Measurements from ENCODE around the gene DNMT1.
"Not testable (repeated sequence)": the region's sequence is repeated elsewhere in the genome, so short reads cannot be mapped to it uniquely, and the experiment has no call there.

DNA sequence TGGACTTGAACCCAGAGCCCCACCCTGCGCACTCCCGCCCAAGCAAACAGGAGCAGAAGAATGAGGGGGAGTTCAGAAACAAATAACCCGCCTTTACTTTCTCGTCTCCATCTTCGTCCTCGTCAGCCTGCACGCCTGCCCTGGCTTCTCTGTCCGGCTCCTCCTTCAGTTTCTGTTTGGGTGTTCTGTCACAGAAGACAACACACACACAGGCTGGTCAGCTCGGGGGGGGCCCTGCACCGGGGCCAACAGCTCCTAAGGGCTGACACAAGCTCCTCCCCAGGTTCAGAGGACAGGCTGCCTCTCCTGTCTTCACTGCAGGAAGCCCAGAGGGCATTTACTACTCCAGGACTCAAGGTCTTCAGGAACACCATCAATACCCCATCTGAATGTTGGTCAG, 28.3 kb downstream of the DNMT1 start:
- not testable (repeated sequence) for TF ChIP-seq ZFP3 (CRISPR knock-in tag; IDR thresholded peaks at IDR 0.05); OSR1 (CRISPR knock-in tag; IDR thresholded peaks at IDR 0.05); ZNF70 (CRISPR knock-in tag; IDR thresholded peaks at IDR 0.05); RARB (CRISPR knock-in tag; IDR thresholded peaks at IDR 0.05); ISL1 (CRISPR knock-in tag; IDR thresholded peaks at IDR 0.05); CSRNP3 (CRISPR knock-in tag; IDR thresholded peaks at IDR 0.05); ARNTL (CRISPR knock-in tag; IDR thresholded peaks at IDR 0.05; ENCODE audit: borderline replicate concordance, low read depth); ZFP30 (CRISPR knock-in tag; IDR thresholded peaks at IDR 0.05); SNAI2 (CRISPR knock-in tag; IDR thresholded peaks at IDR 0.05); GLIS3 (CRISPR knock-in tag; IDR thresholded peaks at IDR 0.05); TCF4 (CRISPR knock-in tag; IDR thresholded peaks at IDR 0.05; ENCODE audit: borderline replicate concordance)
- TF ChIP-seq, protein P1, sequence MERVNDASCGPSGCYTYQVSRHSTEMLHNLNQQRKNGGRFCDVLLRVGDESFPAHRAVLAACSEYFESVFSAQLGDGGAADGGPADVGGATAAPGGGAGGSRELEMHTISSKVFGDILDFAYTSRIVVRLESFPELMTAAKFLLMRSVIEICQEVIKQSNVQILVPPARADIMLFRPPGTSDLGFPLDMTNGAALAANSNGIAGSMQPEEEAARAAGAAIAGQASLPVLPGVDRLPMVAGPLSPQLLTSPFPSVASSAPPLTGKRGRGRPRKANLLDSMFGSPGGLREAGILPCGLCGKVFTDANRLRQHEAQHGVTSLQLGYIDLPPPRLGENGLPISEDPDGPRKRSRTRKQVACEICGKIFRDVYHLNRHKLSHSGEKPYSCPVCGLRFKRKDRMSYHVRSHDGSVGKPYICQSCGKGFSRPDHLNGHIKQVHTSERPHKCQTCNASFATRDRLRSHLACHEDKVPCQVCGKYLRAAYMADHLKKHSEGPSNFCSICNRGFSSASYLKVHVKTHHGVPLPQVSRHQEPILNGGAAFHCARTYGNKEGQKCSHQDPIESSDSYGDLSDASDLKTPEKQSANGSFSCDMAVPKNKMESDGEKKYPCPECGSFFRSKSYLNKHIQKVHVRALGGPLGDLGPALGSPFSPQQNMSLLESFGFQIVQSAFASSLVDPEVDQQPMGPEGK (CRISPR knock-in tag; IDR thresholded peaks at IDR 0.05; ENCODE audit: borderline replicate concordance): not testable (repeated sequence)
- TF ChIP-seq, protein P2, sequence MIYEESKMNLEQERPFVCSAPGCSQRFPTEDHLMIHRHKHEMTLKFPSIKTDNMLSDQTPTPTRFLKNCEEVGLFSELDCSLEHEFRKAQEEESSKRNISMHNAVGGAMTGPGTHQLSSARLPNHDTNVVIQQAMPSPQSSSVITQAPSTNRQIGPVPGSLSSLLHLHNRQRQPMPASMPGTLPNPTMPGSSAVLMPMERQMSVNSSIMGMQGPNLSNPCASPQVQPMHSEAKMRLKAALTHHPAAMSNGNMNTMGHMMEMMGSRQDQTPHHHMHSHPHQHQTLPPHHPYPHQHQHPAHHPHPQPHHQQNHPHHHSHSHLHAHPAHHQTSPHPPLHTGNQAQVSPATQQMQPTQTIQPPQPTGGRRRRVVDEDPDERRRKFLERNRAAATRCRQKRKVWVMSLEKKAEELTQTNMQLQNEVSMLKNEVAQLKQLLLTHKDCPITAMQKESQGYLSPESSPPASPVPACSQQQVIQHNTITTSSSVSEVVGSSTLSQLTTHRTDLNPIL (CRISPR knock-in tag; IDR thresholded peaks at IDR 0.05; ENCODE audit: low read depth): not testable (repeated sequence)
- TF ChIP-seq, protein P3, sequence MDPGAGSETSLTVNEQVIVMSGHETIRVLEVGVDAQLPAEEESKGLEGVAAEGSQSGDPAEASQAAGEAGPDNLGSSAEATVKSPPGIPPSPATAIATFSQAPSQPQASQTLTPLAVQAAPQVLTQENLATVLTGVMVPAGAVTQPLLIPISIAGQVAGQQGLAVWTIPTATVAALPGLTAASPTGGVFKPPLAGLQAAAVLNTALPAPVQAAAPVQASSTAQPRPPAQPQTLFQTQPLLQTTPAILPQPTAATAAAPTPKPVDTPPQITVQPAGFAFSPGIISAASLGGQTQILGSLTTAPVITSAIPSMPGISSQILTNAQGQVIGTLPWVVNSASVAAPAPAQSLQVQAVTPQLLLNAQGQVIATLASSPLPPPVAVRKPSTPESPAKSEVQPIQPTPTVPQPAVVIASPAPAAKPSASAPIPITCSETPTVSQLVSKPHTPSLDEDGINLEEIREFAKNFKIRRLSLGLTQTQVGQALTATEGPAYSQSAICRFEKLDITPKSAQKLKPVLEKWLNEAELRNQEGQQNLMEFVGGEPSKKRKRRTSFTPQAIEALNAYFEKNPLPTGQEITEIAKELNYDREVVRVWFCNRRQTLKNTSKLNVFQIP (CRISPR knock-in tag; IDR thresholded peaks at IDR 0.05; ENCODE audit: borderline replicate concordance, low read depth): not testable (repeated sequence)

Measured in SK-N-SH treated with all-trans-retinoic acid at 6 μM for 48 hours (cell line).